C4-2B (cell line): Measurements from ENCODE around the gene FBXW10.
"Not testable (repeated sequence)": the region's sequence is repeated elsewhere in the genome, so short reads cannot be mapped to it uniquely, and the experiment has no call there.

ENCODE experiments used
- CTCF ChIP-seq: fragments of 450-650 bp; conservative IDR thresholded peaks from 2 replicates; pipeline ENCODE4 v1.5.1; 2017; ENCODE audit warnings: mild to moderate bottlenecking
- ZFX ChIP-seq: fragments of 450-650 bp; IDR thresholded peaks from 2 replicates; pipeline ENCODE4 v1.6.1; 2017

GRCh38 chr17:18791402-18791801, 47.5 kb downstream of the FBXW10 start:
- not testable (repeated sequence) for TF ChIP-seq CTCF, ZFX
